Endothelial cell (in vitro differentiated cells): ENCODE data around the gene WDR1. TPM values are rescaled to one million over a fixed set of nuclear protein-coding genes. Genes with fewer than 3 reads are reported as not detected.

Source experiments
- DNase-seq: peaks from one replicate; pipeline ENCODE4 v3.0.0; 2021; ENCODE audit warnings: low spot score
- H3K27ac Mint-ChIP-seq: one replicate; pipeline ENCODE4 v1.8.0; 2021; ENCODE audit warnings: mixed read lengths, inconsistent platforms; ENCODE audit not compliant: unreplicated experiment
- H3K27me3 Mint-ChIP-seq: one replicate; pipeline ENCODE4 v1.8.0; 2021; ENCODE audit warnings: mild to moderate bottlenecking, moderate library complexity, mixed read lengths, inconsistent platforms; ENCODE audit not compliant: unreplicated experiment
- H3K36me3 Mint-ChIP-seq: one replicate; pipeline ENCODE4 v1.8.0; 2021; ENCODE audit warnings: mild to moderate bottlenecking, low read depth, mixed read lengths, inconsistent platforms; ENCODE audit not compliant: unreplicated experiment
- H3K4me1 Mint-ChIP-seq: one replicate; pipeline ENCODE4 v1.8.0; 2021; ENCODE audit warnings: mild to moderate bottlenecking, mixed read lengths, inconsistent platforms; ENCODE audit not compliant: unreplicated experiment
- H3K4me3 Mint-ChIP-seq: one replicate; pipeline ENCODE4 v1.8.0; 2021; ENCODE audit warnings: mild to moderate bottlenecking, mixed read lengths, inconsistent platforms; ENCODE audit not compliant: unreplicated experiment
- H3K9me3 Mint-ChIP-seq: one replicate; pipeline ENCODE4 v1.8.0; 2021; ENCODE audit warnings: mixed read lengths, inconsistent platforms; ENCODE audit not compliant: unreplicated experiment
- CTCF ChIP-seq: fragments of 200-600 bp; sonication (generic); IDR thresholded peaks from one replicate; pipeline ENCODE4 v1.5.0; 2021; ENCODE audit warnings: antibody characterized with exemption; ENCODE audit not compliant: unreplicated experiment
- total RNA-seq: library from RNA; stranded (reverse); fragmentation: NEBNext Ultra II Directional; extraction: Animal tissue kit (Norgen Biotek cat#: 25700); gene quantifications from one replicate; pipeline ENCODE4 v1.2.1, GENCODE V29; 2021; ENCODE audit not compliant: unreplicated experiment

Gene WDR1
- total RNA-seq, 1 donor from 2014 or later = 501 TPM

GRCh38 chr4:10135260-10135659 lies 18.7 kb upstream of the WDR1 start:
- no peak overlapping the region for H3K4me3 Mint-ChIP-seq
- H3K4me1 Mint-ChIP-seq = no peaks in the 10 kb centered on the region
- no peaks in the 10 kb centered on the region for H3K27me3 Mint-ChIP-seq
- no peaks in the 10 kb centered on the region for H3K36me3 Mint-ChIP-seq
- no peak for TF ChIP-seq CTCF
- no peaks in the 10 kb centered on the region for H3K9me3 Mint-ChIP-seq
- H3K27ac Mint-ChIP-seq = no peak overlapping the region
- no peak for DNase-seq

DNA sequence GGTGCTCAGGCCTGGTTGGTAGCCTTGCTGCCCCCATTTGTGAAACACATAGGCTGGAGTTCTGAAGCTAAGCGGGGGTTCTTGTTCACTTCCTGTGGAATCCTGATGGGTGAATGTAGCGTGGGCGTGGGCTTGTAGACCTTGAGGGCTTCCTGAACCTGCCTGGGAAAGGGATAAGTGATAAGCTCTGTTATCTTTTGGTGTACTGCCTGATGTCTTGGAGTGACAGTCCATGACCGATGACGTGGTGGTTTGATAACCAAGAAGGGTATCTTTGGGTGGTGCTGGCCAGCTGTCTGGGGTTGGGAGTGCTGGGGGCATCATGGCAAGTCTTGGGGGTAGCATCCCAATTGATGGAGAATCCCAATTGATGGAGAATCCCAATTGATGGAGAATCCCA lies 17.5 kb upstream of the WDR1 start:
- Mint-ChIP-seq H3K4me1 (no peaks in the 10 kb centered on the region), H3K9me3 (no peaks in the 10 kb centered on the region), H3K36me3 (no peaks in the 10 kb centered on the region), H3K27me3 (no peaks in the 10 kb centered on the region), H3K27ac (no peak overlapping the region), H3K4me3 (no peak overlapping the region)
- no peak for TF ChIP-seq CTCF
- DNase-seq = no peak

DNA sequence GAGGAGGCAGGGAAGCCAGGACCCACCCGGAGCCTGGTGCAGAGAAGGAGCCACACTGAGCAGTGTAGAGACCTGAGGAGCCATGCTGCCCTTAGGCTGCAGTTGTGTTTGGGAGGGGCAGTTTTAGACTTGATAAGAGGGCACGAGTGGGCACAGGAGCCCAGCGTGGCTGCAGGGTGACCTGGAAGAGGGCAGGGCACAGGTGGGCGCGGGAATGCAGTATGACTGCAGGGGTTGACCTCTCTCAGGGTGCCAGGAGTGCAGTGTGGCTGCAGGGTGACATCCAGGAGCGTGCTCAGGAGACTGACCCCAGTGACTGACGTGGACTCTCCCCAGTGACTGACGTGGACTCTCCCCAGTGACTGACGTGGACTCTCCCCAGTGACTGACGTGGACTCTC lies 14.6 kb upstream of the WDR1 start:
- Mint-ChIP-seq H3K27me3 (no peaks in the 10 kb centered on the region), H3K9me3 (no peaks in the 10 kb centered on the region), H3K36me3 (no peaks in the 10 kb centered on the region), H3K4me1 (no peaks in the 10 kb centered on the region), H3K4me3 (no peak overlapping the region), H3K27ac (no peak overlapping the region)
- no peak for DNase-seq
- no peak for TF ChIP-seq CTCF

DNA sequence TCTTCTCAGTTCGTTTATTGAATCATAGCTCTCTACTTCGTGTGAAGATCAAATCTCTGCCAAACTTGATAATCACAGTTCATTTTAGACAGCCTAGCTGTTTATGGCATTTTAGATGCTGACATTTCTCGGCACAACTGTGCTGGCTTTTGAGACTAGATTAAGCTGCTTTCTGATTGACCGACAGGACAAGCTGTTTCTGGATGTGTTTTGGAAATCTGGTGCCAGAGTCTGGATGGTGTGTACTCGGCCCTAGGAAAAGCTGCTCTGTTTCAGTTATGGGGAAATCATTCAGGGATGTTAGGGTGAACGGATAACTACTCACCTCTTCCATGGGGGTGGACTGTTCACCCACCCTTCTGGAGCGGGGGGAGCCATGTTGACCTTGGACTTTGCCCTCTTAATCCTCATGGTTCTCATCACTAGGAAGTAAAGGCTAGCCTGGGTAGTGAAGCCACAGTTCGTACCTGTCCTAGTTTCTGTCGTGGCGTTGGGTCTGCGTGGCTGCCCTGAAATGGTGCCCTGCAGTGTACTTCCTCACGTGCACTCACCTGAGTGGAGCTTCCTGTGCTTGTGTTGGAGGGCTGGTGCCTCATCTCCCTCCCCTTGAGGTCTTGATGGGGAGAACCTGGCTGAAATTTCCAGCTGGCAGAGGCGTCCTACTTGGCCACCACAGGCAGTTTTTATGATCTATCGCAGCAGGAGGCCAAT lies 13.7 kb upstream of the WDR1 start:
- no peak overlapping the region for H3K4me3 Mint-ChIP-seq
- no peaks in the 10 kb centered on the region for H3K36me3 Mint-ChIP-seq
- no peaks in the 10 kb centered on the region for H3K9me3 Mint-ChIP-seq
- no peaks in the 10 kb centered on the region for H3K27me3 Mint-ChIP-seq
- no peak for TF ChIP-seq CTCF
- H3K4me1 Mint-ChIP-seq = no peaks in the 10 kb centered on the region
- DNase-seq = no peak
- no peak overlapping the region for H3K27ac Mint-ChIP-seq
